ENCODE data around the gene OR52I1. TPM values are rescaled to one million over a fixed set of nuclear protein-coding genes. Genes with fewer than 3 reads are reported as not detected.

OR52I1 gene
- total RNA-seq, 1 experiment from 2014 or later: not detected

GRCh38 chr11:4619514-4619913, 25.7 kb downstream of the OR52I1 start:
- intact Hi-C loops (cut with micrococcal nuclease; ENCODE audit: unreplicated experiment): no loop called here
- CTCF ChIA-PET: no interaction called here
- TF ChIP-seq CTCF (conservative IDR thresholded peaks at IDR 0.05; ENCODE audit: low read depth, low read length) (no peak), EZH2 (IDR thresholded peaks at IDR 0.05; ENCODE audit: borderline replicate concordance, low read depth, low read length, poor library complexity, severe bottlenecking) (no peak)
- H3K9me3 ChIP-seq (ENCODE audit: low read depth, low read length, poor library complexity, severe bottlenecking): no peaks in the 10 kb centered on the region
- no peaks in the 10 kb centered on the region for H3K27me3 ChIP-seq (replicated peaks; ENCODE audit: insufficient read depth, low read depth, low read length, poor library complexity)
- no TSS peak for BruUV-seq (replicated peaks)
- H3K36me3 ChIP-seq (ENCODE audit: insufficient read depth, low read length, poor library complexity, severe bottlenecking): no peaks in the 10 kb centered on the region
- no peak overlapping the region for H3K27ac ChIP-seq (ENCODE audit: low read depth, low read length, poor library complexity, severe bottlenecking)
- POLR2A ChIA-PET (ENCODE audit: low non-redundant PET): no interaction called here
- no peak overlapping the region for H3K4me3 ChIP-seq (ENCODE audit: low read depth, low read length, poor library complexity, severe bottlenecking)
- DNase-seq (ENCODE audit: low spot score): no peak
- no peaks in the 10 kb centered on the region for H3K4me1 ChIP-seq (ENCODE audit: insufficient read depth, low read length, poor library complexity, severe bottlenecking)

GRCh38 chr11:4626207-4627099, 32.6 kb downstream of the OR52I1 start:
- no peak overlapping the region for H3K4me3 ChIP-seq (ENCODE audit: low read depth, low read length, poor library complexity, severe bottlenecking)
- intact Hi-C loops (cut with micrococcal nuclease; ENCODE audit: unreplicated experiment): loop anchor here (1.0 to 5.0 kb wide), 3 partner anchors 378 to 754 kb away; no protein-coding TSS in a partner anchor
- H3K4me1 ChIP-seq (ENCODE audit: insufficient read depth, low read length, poor library complexity, severe bottlenecking): no peaks in the 10 kb centered on the region
- DNase-seq (ENCODE audit: low spot score): peak; percentile 78
- CTCF ChIA-PET: no interaction called here
- no peaks in the 10 kb centered on the region for H3K27me3 ChIP-seq (replicated peaks; ENCODE audit: insufficient read depth, low read depth, low read length, poor library complexity)
- POLR2A ChIA-PET (ENCODE audit: low non-redundant PET): no interaction called here
- TF ChIP-seq CTCF (conservative IDR thresholded peaks at IDR 0.05; ENCODE audit: low read depth, low read length) (peak; percentile 73), EZH2 (IDR thresholded peaks at IDR 0.05; ENCODE audit: borderline replicate concordance, low read depth, low read length, poor library complexity, severe bottlenecking) (no peak)
- H3K9me3 ChIP-seq (ENCODE audit: low read depth, low read length, poor library complexity, severe bottlenecking): no peaks in the 10 kb centered on the region
- no peak overlapping the region for H3K27ac ChIP-seq (ENCODE audit: low read depth, low read length, poor library complexity, severe bottlenecking)
- no TSS peak for BruUV-seq (replicated peaks)
- H3K36me3 ChIP-seq (ENCODE audit: insufficient read depth, low read length, poor library complexity, severe bottlenecking): no peaks in the 10 kb centered on the region

GRCh38 chr11:4636136-4636535, 42.3 kb downstream of the OR52I1 start:
- no peak for DNase-seq (ENCODE audit: low spot score)
- Histone ChIP-seq H3K27ac (ENCODE audit: low read depth, low read length, poor library complexity, severe bottlenecking) (no peak overlapping the region), H3K27me3 (replicated peaks; ENCODE audit: insufficient read depth, low read depth, low read length, poor library complexity) (peaks cover 9% of the 10 kb centered on the region), H3K9me3 (ENCODE audit: low read depth, low read length, poor library complexity, severe bottlenecking) (no peaks in the 10 kb centered on the region), H3K36me3 (ENCODE audit: insufficient read depth, low read length, poor library complexity, severe bottlenecking) (no peaks in the 10 kb centered on the region), H3K4me3 (ENCODE audit: low read depth, low read length, poor library complexity, severe bottlenecking) (no peak overlapping the region), H3K4me1 (ENCODE audit: insufficient read depth, low read length, poor library complexity, severe bottlenecking) (no peaks in the 10 kb centered on the region)
- ChIA-PET CTCF (interaction anchor here (0.7 to 0.9 kb wide), 2 partner anchors 12 to 190 kb away, joined by 3 to 10 read pairs; no protein-coding TSS in a partner anchor), POLR2A (ENCODE audit: low non-redundant PET) (no interaction called here)
- BruUV-seq (replicated peaks): no TSS peak
- intact Hi-C loops (cut with micrococcal nuclease; ENCODE audit: unreplicated experiment): loop anchor here (2.0 to 10.0 kb wide), 3 partner anchors 191 to 1173 kb away; partner anchors contain the start of gene OR52N2
- TF ChIP-seq CTCF (conservative IDR thresholded peaks at IDR 0.05; ENCODE audit: low read depth, low read length) (no peak), EZH2 (IDR thresholded peaks at IDR 0.05; ENCODE audit: borderline replicate concordance, low read depth, low read length, poor library complexity, severe bottlenecking) (no peak)
